K562 (cell line): ENCODE results near the gene ZNF358.

ENCODE experiments used
- ATF3 ChIP-seq, 2 experiments: fragments of 450-650 bp in 1 of 2; sonication (generic) in 1 of 2; formaldehyde crosslinking in 1 of 2; IDR thresholded peaks in 1 of 2; conservative IDR thresholded peaks in 1 of 2; 2 replicates each; pipeline versions ENCODE4 v1.6.1 to v1.8.1; 2016 to 2023; ENCODE audit warnings: mild to moderate bottlenecking in 2 of 2, moderate library complexity in 2 of 2, inconsistent platforms in 1 of 2, missing genetic modification reagents in 1 of 2
- EP300 ChIP-seq: IDR thresholded peaks from 2 replicates; pipeline ENCODE4 v1.6.1; 2012; ENCODE audit warnings: low read length, improper control_type of control experiment
- LEF1 ChIP-seq: fragments of 450-650 bp; IDR thresholded peaks from 2 replicates; pipeline ENCODE4 v1.6.1; 2016; ENCODE audit warnings: mild to moderate bottlenecking
- NFE2L1 ChIP-seq: fragments of 450-650 bp; IDR thresholded peaks from 2 replicates; pipeline ENCODE4 v1.6.1; 2016; ENCODE audit warnings: missing genetic modification characterization, low read depth, mild to moderate bottlenecking, missing compliant biosample characterization, moderate library complexity, borderline replicate concordance
- POLR2A ChIP-seq: fragments of 450-650 bp; conservative IDR thresholded peaks from 2 replicates; pipeline ENCODE4 v1.6.1; 2016
- SP2 ChIP-seq: IDR thresholded peaks from 2 replicates; pipeline ENCODE4 v1.6.1; 2011; ENCODE audit warnings: mild to moderate bottlenecking, low read depth, low read length, moderate library complexity; ENCODE audit not compliant: poor library complexity, severe bottlenecking; ENCODE audit errors: extremely low read depth
- TEAD4 ChIP-seq, 2 experiments: sonication (generic) in 1 of 2; formaldehyde crosslinking in 1 of 2; IDR thresholded peaks; 2 replicates each; pipeline versions ENCODE4 v1.6.1 to v1.8.0; 2012 to 2022; ENCODE audit warnings: borderline replicate concordance in 1 of 2, inconsistent platforms in 1 of 2, low read length in 1 of 2, mild to moderate bottlenecking in 1 of 2, missing genetic modification reagents in 1 of 2
- ZBTB8A ChIP-seq: fragments of 450-650 bp; IDR thresholded peaks from 2 replicates; pipeline ENCODE4 v1.6.1; 2018; ENCODE audit warnings: mild to moderate bottlenecking, moderate library complexity; ENCODE audit not compliant: partially characterized antibody
- TF ChIP-seq, protein P1 (sequence below), 3 experiments: IDR thresholded peaks in 2 of 3; conservative IDR thresholded peaks in 1 of 3; 2 replicates each; pipeline ENCODE4 v1.5.1; 2011 to 2012; ENCODE audit warnings: low read length in 3 of 3, mild to moderate bottlenecking in 3 of 3, control low read depth in 2 of 3, improper control_type of control experiment in 1 of 3, inconsistent platforms in 1 of 3, low read depth in 1 of 3, mixed read lengths in 1 of 3, moderate library complexity in 1 of 3; ENCODE audit not compliant: insufficient read depth in 2 of 3

DNA sequence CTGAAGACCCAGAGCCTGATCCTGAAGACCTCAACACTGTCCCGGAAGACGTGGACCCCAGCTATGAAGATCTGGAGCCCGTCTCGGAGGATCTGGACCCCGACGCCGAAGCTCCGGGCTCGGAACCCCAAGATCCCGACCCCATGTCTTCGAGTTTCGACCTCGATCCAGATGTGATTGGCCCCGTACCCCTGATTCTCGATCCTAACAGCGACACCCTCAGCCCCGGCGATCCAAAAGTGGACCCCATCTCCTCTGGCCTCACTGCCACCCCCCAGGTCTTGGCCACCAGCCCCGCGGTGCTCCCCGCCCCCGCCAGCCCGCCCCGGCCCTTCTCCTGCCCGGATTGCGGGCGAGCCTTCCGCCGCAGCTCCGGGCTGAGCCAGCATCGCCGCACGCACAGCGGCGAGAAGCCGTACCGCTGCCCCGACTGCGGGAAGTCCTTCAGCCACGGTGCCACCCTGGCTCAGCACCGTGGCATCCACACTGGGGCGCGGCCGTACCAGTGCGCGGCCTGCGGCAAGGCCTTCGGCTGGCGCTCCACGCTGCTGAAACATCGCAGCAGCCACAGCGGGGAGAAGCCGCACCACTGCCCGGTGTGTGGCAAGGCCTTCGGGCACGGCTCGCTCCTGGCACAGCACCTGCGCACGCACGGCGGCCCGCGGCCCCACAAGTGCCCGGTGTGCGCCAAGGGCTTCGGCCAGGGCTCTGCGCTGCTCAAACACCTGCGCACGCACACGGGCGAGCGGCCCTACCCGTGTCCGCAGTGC lies 3.6 kb downstream of the ZNF358 start:
- TF ChIP-seq ATF3 (IDR thresholded peaks at IDR 0.05) (no peak), ATF3 (CRISPR knock-in tag; conservative IDR thresholded peaks at IDR 0.05) (no peak), SP2 (no peak), NFE2L1 (no peak), LEF1 (no peak), POLR2A (no peak), TEAD4 (IDR thresholded peaks at IDR 0.05; ENCODE audit: low read length) (no peak), TEAD4 (CRISPR knock-in tag; IDR thresholded peaks at IDR 0.05; ENCODE audit: borderline replicate concordance) (no peak), ZBTB8A (no peak), EP300 (no peak)
- TF ChIP-seq, protein P1, sequence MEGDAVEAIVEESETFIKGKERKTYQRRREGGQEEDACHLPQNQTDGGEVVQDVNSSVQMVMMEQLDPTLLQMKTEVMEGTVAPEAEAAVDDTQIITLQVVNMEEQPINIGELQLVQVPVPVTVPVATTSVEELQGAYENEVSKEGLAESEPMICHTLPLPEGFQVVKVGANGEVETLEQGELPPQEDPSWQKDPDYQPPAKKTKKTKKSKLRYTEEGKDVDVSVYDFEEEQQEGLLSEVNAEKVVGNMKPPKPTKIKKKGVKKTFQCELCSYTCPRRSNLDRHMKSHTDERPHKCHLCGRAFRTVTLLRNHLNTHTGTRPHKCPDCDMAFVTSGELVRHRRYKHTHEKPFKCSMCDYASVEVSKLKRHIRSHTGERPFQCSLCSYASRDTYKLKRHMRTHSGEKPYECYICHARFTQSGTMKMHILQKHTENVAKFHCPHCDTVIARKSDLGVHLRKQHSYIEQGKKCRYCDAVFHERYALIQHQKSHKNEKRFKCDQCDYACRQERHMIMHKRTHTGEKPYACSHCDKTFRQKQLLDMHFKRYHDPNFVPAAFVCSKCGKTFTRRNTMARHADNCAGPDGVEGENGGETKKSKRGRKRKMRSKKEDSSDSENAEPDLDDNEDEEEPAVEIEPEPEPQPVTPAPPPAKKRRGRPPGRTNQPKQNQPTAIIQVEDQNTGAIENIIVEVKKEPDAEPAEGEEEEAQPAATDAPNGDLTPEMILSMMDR (IDR thresholded peaks at IDR 0.05 in 2 of 3, conservative IDR thresholded peaks at IDR 0.05 in 1 of 3; ENCODE audit: insufficient read depth in 2 of 3, low read depth in 1 of 3, low read length in 3 of 3) = no peak
